Measurements from ENCODE around the gene ACTR1A.
"Not testable (repeated sequence)": the region's sequence is repeated elsewhere in the genome, so short reads cannot be mapped to it uniquely, and the experiment has no call there.

The ACTR1A gene

GRCh38 chr10:102461187-102462054 lies 41.1 kb downstream of the ACTR1A start:
- peak; percentile 98 for DNase-seq (ENCODE audit: low spot score)
- TF ChIP-seq, protein P1, sequence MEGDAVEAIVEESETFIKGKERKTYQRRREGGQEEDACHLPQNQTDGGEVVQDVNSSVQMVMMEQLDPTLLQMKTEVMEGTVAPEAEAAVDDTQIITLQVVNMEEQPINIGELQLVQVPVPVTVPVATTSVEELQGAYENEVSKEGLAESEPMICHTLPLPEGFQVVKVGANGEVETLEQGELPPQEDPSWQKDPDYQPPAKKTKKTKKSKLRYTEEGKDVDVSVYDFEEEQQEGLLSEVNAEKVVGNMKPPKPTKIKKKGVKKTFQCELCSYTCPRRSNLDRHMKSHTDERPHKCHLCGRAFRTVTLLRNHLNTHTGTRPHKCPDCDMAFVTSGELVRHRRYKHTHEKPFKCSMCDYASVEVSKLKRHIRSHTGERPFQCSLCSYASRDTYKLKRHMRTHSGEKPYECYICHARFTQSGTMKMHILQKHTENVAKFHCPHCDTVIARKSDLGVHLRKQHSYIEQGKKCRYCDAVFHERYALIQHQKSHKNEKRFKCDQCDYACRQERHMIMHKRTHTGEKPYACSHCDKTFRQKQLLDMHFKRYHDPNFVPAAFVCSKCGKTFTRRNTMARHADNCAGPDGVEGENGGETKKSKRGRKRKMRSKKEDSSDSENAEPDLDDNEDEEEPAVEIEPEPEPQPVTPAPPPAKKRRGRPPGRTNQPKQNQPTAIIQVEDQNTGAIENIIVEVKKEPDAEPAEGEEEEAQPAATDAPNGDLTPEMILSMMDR (IDR thresholded peaks at IDR 0.05; ENCODE audit: extremely low read depth, missing control alignments): no peak

DNA sequence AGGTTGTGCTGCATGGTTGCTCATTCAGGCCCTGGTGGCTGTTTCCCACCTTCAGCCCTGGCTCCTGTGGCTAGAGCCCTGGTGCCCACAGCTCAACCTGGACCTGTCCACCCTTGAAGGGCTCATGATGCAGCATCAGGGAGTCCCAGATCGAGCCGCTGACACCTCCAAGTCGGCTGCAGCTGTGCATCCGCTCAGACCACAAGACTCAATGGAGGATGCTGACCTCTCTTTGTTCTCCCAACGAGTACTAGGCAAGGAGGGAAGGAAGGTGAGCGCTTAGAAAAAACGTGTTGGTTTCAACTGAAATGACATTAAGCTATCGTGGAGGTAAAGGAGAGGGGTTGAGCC lies 41.7 kb downstream of the ACTR1A start:
- no peak for DNase-seq (ENCODE audit: low spot score)

GRCh38 chr10:102458656-102459055 lies 43.9 kb downstream of the ACTR1A start:
- no peak for DNase-seq (ENCODE audit: low spot score)
- TF ChIP-seq, protein P1 (IDR thresholded peaks at IDR 0.05; ENCODE audit: extremely low read depth, missing control alignments): no peak

More for the DNA sequence above, 41.7 kb downstream of the ACTR1A start:
- TF ChIP-seq, protein P1 (IDR thresholded peaks at IDR 0.05; ENCODE audit: extremely low read depth, missing control alignments): no peak

DNA sequence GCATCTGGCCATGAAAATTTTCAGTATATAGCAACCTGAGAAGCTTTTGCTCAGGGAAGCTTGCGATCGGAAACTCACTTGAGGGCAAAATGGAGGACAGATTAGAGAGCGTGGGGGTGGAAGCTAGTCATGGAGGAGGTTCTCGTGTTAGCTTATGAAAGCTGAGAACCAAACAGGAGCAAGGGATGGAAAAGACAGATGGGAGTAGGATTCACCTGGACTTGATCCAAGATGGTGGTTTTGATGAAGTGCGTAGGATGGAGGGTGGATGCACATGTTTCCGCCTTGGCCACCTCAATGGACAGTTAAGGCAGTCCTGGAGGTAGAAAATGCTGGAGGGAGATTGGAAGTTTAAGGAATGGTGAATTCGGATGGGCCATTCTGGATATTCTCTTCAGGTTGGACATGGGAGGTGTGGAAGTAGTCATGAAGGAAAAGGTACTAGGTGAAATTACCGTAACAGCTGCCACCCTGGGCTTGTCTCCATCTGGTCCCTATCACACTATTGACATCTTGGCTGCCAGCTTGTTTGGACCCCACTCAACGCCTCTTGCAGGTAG lies 44.8 kb downstream of the ACTR1A start:
- TF ChIP-seq, protein P1 (IDR thresholded peaks at IDR 0.05; ENCODE audit: extremely low read depth, missing control alignments): no peak
- no peak for DNase-seq (ENCODE audit: low spot score)

- TF ChIP-seq, protein P1 (IDR thresholded peaks at IDR 0.05; ENCODE audit: extremely low read depth, missing control alignments): no peak
- no peak for DNase-seq (ENCODE audit: low spot score)
Measured at GRCh38 chr10:102455893-102456471, 46.5 kb downstream of the ACTR1A start.

- not testable (repeated sequence) for DNase-seq (ENCODE audit: low spot score)
Measured at GRCh38 chr10:102454662-102455487, 47.6 kb downstream of the ACTR1A start.

- no peak for DNase-seq (ENCODE audit: low spot score)
- TF ChIP-seq, protein P1 (IDR thresholded peaks at IDR 0.05; ENCODE audit: extremely low read depth, missing control alignments): no peak
Measured at GRCh38 chr10:102453502-102453901, 49.0 kb downstream of the ACTR1A start.
